Transverse colon (tissue), 4 donors: ENCODE measurements around the gene ERICH6B. TPM values are rescaled to one million over a fixed set of nuclear protein-coding genes. Genes with fewer than 3 reads are reported as not detected.
A peak's percentile ranks its signal among the peaks of the same experiment; 100 is the strongest.

Experiments used
- DNase-seq: peaks from one replicate; pipeline ENCODE4 v3.0.0-alpha.2; 2019
- H3K27ac ChIP-seq, 4 donors: fragments of 200-600 bp; sonication (generic); 2 replicates each; pipeline ENCODE4 v1.5.1; 2016 to 2018; ENCODE audit warnings: inconsistent platforms in 4 of 4
- H3K27me3 ChIP-seq: fragments of 200-600 bp; sonication (generic); 2 replicates; pipeline ENCODE4 v1.5.1; 2017; ENCODE audit warnings: inconsistent platforms
- H3K36me3 ChIP-seq, 4 donors: fragments of 200-600 bp; sonication (generic); 2 replicates each; pipeline ENCODE4 v1.5.1; 2017 to 2019; ENCODE audit warnings: inconsistent platforms in 4 of 4
- H3K4me1 ChIP-seq, 4 donors: fragments of 200-600 bp; sonication (generic); 2 replicates each; pipeline ENCODE4 v1.5.1; 2017 to 2020; ENCODE audit warnings: inconsistent platforms in 4 of 4
- H3K4me3 ChIP-seq, 4 donors: fragments of 200-600 bp; sonication (generic); 1 replicate in 1 of 4; 2 replicates in 3 of 4; pipeline versions ENCODE4 v1.5.1 to v1.6.1; 2017 to 2019; ENCODE audit warnings: inconsistent platforms in 4 of 4
- H3K9me3 ChIP-seq, 2 donors: fragments of 200-600 bp; sonication (generic); 2 replicates each; pipeline ENCODE4 v1.5.1; 2017 to 2019; ENCODE audit warnings: inconsistent platforms in 2 of 2
- CTCF ChIP-seq, 5 experiments: fragments of 200-600 bp in 3 of 5; fragments of 450-650 bp in 2 of 5; sonication (generic) in 3 of 5; IDR thresholded peaks; 1 replicate in 2 of 5; 2 replicates in 3 of 5; pipeline ENCODE4 v1.5.1; 2016 to 2017; ENCODE audit warnings: antibody characterized with exemption in 5 of 5, inconsistent platforms in 3 of 5, mild to moderate bottlenecking in 2 of 5, moderate library complexity in 1 of 5
- EP300 ChIP-seq: sonication (generic); formaldehyde crosslinking; IDR thresholded peaks from one replicate; pipeline ENCODE4 v1.6.1; 2017; ENCODE audit warnings: antibody characterized with exemption, low read depth
- POLR2A ChIP-seq: fragments of 450-650 bp; IDR thresholded peaks from one replicate; pipeline ENCODE4 v1.6.1; 2016; ENCODE audit warnings: antibody characterized with exemption, mild to moderate bottlenecking, moderate library complexity
- POLR2AphosphoS5 ChIP-seq, 3 donors: sonication (generic); formaldehyde crosslinking; IDR thresholded peaks; one replicate each; pipeline ENCODE4 v1.6.1; 2016; ENCODE audit warnings: antibody characterized with exemption in 3 of 3
- WGBS, 2 donors: methylation state at CpG; one replicate each; pipeline ENCODE4 v1.1.5; 2018; ENCODE audit warnings: low coverage in 1 of 2; 5-methylcytosine and 5-hydroxymethylcytosine counted together
- in situ Hi-C, 4 donors: fragments of 200-750 bp; cut with MboI; loops; one replicate each; pipeline versions ENCODE4 v1.15.0 to v1.15.1; 2017; ENCODE audit warnings: low sequenced_read_pairs in 3 of 4, low pct_ligation_motif_present in 1 of 4, low pct_unique_long_range_greater_than_20kb in 1 of 4
- intact Hi-C: fragments of 100-400 bp; cut with DNase I; formaldehyde crosslinking; loops from one replicate; pipeline ENCODE4 v1.15.1; 2023; ENCODE audit warnings: low total_unique reads
- total RNA-seq, 4 donors: library from RNA; depleted of rRNA; stranded (reverse); fragments of >200 nt; gene quantifications; one replicate each; pipeline ENCODE4 v1.1.0, GENCODE V29; 2016

ERICH6B gene
- total RNA-seq, 4 donors from 2014 or later, result not detected

- in situ Hi-C loops (loop anchor here in 1 of 4 donors (25.0 kb wide), 1 partner anchor 471 kb away; no protein-coding TSS in a partner anchor), intact Hi-C loops (no loop called here)
- Histone ChIP-seq H3K4me1 (no peaks in the 10 kb centered on the region), H3K36me3 (peaks cover 0 to 71% (median 32%) of the 10 kb centered on the region in 4 donors), H3K4me3 (no peak overlapping the region), H3K9me3 (no peaks in the 10 kb centered on the region), H3K27ac (no peak overlapping the region), H3K27me3 (no peaks in the 10 kb centered on the region)
- 64 to 100% methylated on average over 1 to 2 of the region's 2 CpGs for WGBS, 2 donors
- TF ChIP-seq POLR2AphosphoS5 (IDR thresholded peaks at IDR 0.05) (no peak), POLR2A (no peak), CTCF (IDR thresholded peaks at IDR 0.05) (no peak)
- no peak for DNase-seq
Measured at GRCh38 chr13:45516757-45517156, 98.8 kb downstream of the ERICH6B start.

GRCh38 chr13:45512098-45512496, 103.4 kb downstream of the ERICH6B start:
- Histone ChIP-seq H3K9me3 (no peaks in the 10 kb centered on the region), H3K4me3 (no peak overlapping the region), H3K27me3 (no peaks in the 10 kb centered on the region), H3K36me3 (peaks cover 0 to 55% (median 24%) of the 10 kb centered on the region in 4 donors), H3K27ac (no peak overlapping the region), H3K4me1 (no peaks in the 10 kb centered on the region)
- DNase-seq, result no peak
- TF ChIP-seq CTCF (IDR thresholded peaks at IDR 0.05) (no peak), EP300 (no peak), POLR2AphosphoS5 (IDR thresholded peaks at IDR 0.05) (no peak)
- intact Hi-C loops, result no loop called here
- 76 to 83% methylated on average over 1 of the region's 1 CpG for WGBS, 2 donors
- in situ Hi-C loops, result loop anchor here in 1 of 4 donors (25.0 kb wide), 1 partner anchor 475 kb away; no protein-coding TSS in a partner anchor

- H3K27me3 ChIP-seq, result no peaks in the 10 kb centered on the region
- peak; percentile 77 to 97 (median 90) for TF ChIP-seq CTCF (IDR thresholded peaks at IDR 0.05)
- no peak for TF ChIP-seq POLR2A
- no peak overlapping the region for H3K4me3 ChIP-seq
- H3K9me3 ChIP-seq, result no peaks in the 10 kb centered on the region
- WGBS, 2 donors, result 67 to 69% methylated on average over 3 of the region's 3 CpGs
- DNase-seq, result no peak
- H3K27ac ChIP-seq, result no peak overlapping the region
- H3K36me3 ChIP-seq, result peaks cover 0 to 55% (median 27%) of the 10 kb centered on the region in 4 donors
- in situ Hi-C loops, result loop anchor here in 1 of 4 donors (25.0 kb wide), 1 partner anchor 476 kb away; no protein-coding TSS in a partner anchor
- intact Hi-C loops, result no loop called here
- H3K4me1 ChIP-seq, result no peaks in the 10 kb centered on the region
Measured at GRCh38 chr13:45511310-45512097, 104.0 kb downstream of the ERICH6B start.

GRCh38 chr13:45510672-45511071, 104.9 kb downstream of the ERICH6B start:
- Histone ChIP-seq H3K4me3 (no peak overlapping the region), H3K4me1 (no peaks in the 10 kb centered on the region), H3K9me3 (no peaks in the 10 kb centered on the region), H3K27me3 (no peaks in the 10 kb centered on the region), H3K27ac (no peak overlapping the region), H3K36me3 (peaks cover 0 to 55% (median 24%) of the 10 kb centered on the region in 4 donors)
- DNase-seq, result no peak
- in situ Hi-C loops, result loop anchor here in 1 of 4 donors (25.0 kb wide), 1 partner anchor 477 kb away; no protein-coding TSS in a partner anchor
- TF ChIP-seq CTCF (IDR thresholded peaks at IDR 0.05), result no peak
- TF ChIP-seq POLR2A, result no peak
- TF ChIP-seq POLR2AphosphoS5 (IDR thresholded peaks at IDR 0.05), result no peak
- no peak for TF ChIP-seq EP300
- intact Hi-C loops, result no loop called here
- WGBS, 2 donors, result 95% methylated on average over 3 of the region's 3 CpGs; no CpG with 5 or more reads in 1 of the 2 donors
